Measurements from ENCODE around the gene ANGPT4.

ANGPT4 gene

GRCh38 chr20:916125-916799 lies at the start of gene ANGPT4:
ANGPT4 (minus strand) TSS chr20:916334; CDS start chr20:916214, 120 bp downstream.
- Histone ChIP-seq H3K27ac (no peak within 1 kb of the TSS), H3K36me3 (no peaks in the 10 kb centered on the region), H3K4me3 (ENCODE audit: low read depth, low read length) (no peak within 1 kb of the TSS), H3K9me3 (ENCODE audit: severe bottlenecking) (no peaks in the 10 kb centered on the region), H3K27me3 (ENCODE audit: insufficient read depth, low read depth, severe bottlenecking) (no peaks in the 10 kb centered on the region)
- no peak for TF ChIP-seq CTCF (IDR thresholded peaks at IDR 0.05; ENCODE audit: low read depth, low read length)
- DNase-seq: no peak

- DNase-seq: no peak
- no peak overlapping the region for H3K4me3 ChIP-seq (ENCODE audit: low read depth, low read length)
- H3K27me3 ChIP-seq (ENCODE audit: insufficient read depth, low read depth, severe bottlenecking): no peaks in the 10 kb centered on the region
- no peak overlapping the region for H3K27ac ChIP-seq
- no peaks in the 10 kb centered on the region for H3K9me3 ChIP-seq (ENCODE audit: severe bottlenecking)
- H3K36me3 ChIP-seq: no peaks in the 10 kb centered on the region
- no peak for TF ChIP-seq CTCF (IDR thresholded peaks at IDR 0.05; ENCODE audit: low read depth, low read length)
Measured at GRCh38 chr20:963795-964194, 47.7 kb upstream of the ANGPT4 start.

- Histone ChIP-seq H3K9me3 (ENCODE audit: severe bottlenecking) (no peaks in the 10 kb centered on the region), H3K36me3 (no peaks in the 10 kb centered on the region), H3K27me3 (ENCODE audit: insufficient read depth, low read depth, severe bottlenecking) (no peaks in the 10 kb centered on the region), H3K4me3 (ENCODE audit: low read depth, low read length) (no peak overlapping the region), H3K27ac (no peak overlapping the region)
- DNase-seq: no peak
- TF ChIP-seq CTCF (IDR thresholded peaks at IDR 0.05; ENCODE audit: low read depth, low read length): no peak
Measured at GRCh38 chr20:962683-963082, 46.5 kb upstream of the ANGPT4 start.

- DNase-seq: no peak
- H3K4me3 ChIP-seq (ENCODE audit: low read depth, low read length): no peak overlapping the region
- no peak for TF ChIP-seq CTCF (IDR thresholded peaks at IDR 0.05; ENCODE audit: low read depth, low read length)
- no peaks in the 10 kb centered on the region for H3K27me3 ChIP-seq (ENCODE audit: insufficient read depth, low read depth, severe bottlenecking)
- H3K36me3 ChIP-seq: no peaks in the 10 kb centered on the region
- H3K9me3 ChIP-seq (ENCODE audit: severe bottlenecking): no peaks in the 10 kb centered on the region
- no peak overlapping the region for H3K27ac ChIP-seq
Measured at GRCh38 chr20:962223-962622, 46.1 kb upstream of the ANGPT4 start.

- H3K27me3 ChIP-seq (ENCODE audit: insufficient read depth, low read depth, severe bottlenecking): no peaks in the 10 kb centered on the region
- H3K27ac ChIP-seq: no peak overlapping the region
- no peak for TF ChIP-seq CTCF (IDR thresholded peaks at IDR 0.05; ENCODE audit: low read depth, low read length)
- DNase-seq: no peak
- no peak overlapping the region for H3K4me3 ChIP-seq (ENCODE audit: low read depth, low read length)
- H3K36me3 ChIP-seq: no peaks in the 10 kb centered on the region
- H3K9me3 ChIP-seq (ENCODE audit: severe bottlenecking): no peaks in the 10 kb centered on the region
Measured at GRCh38 chr20:961768-962167, 45.6 kb upstream of the ANGPT4 start.

Data from WERI-Rb-1 (cell line).